DMS53 treated with DMSO at 0.1 percent for 48 hours (cell line): Measurements from ENCODE around the gene NDUFC1.

Experiments used
- DNase-seq: peaks from one replicate; lab custom pipeline; 2025; ENCODE audit not compliant: unreplicated experiment; lab: John Stamatoyannopoulos, UW

Gene NDUFC1

GRCh38 chr4:139253046-139253445 is 49.2 kb downstream of the NDUFC1 start:
- no peak for DNase-seq

DNA sequence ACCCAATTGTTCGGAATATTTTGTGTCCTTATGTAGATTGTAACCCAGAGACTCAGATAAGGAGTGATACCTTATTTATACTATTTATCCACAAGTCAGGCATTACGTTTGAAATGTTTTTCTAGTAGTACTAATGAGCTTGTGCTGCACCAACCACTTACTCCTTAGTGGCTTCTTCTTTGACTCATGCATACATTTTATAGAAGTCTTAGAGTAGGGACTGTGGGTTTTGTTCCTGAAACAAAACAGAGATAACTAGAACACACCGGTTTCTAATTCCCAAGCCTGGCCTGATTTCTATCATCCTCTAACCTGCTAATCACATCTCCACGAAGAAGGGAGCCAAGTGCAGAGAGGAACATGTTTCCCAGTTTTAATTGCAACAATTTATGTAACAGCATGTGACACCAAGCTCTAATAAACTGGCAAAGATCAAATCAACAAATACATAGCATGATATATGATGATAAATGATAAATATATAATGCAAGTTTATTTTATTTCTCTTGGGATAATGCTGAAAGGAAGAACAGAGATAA is 54.5 kb downstream of the NDUFC1 start:
- DNase-seq = no peak

GRCh38 chr4:139247241-139247640 is 55.0 kb downstream of the NDUFC1 start:
- no peak for DNase-seq

DNA sequence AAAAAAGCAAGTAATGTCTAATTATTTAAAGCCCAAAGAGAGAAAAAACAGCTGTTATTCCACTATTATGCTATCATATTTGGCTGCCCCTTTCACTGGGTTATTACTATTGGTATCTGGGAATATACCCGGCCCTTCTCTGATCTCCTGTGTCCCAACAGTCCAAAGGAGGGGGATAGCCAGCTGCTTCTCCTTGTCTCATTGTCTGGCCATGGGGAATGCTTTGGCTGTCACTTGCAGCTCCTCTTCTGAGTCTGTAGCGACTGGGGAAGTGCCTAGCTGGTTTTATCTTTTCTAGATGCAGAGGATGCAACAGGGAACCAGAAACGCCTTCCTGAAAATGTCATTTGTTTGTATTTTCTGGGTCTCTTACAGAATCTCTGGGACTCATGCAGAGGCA is 56.1 kb downstream of the NDUFC1 start:
- DNase-seq = no peak

GRCh38 chr4:139245590-139245989 is 56.7 kb downstream of the NDUFC1 start:
- DNase-seq = no peak

DNA sequence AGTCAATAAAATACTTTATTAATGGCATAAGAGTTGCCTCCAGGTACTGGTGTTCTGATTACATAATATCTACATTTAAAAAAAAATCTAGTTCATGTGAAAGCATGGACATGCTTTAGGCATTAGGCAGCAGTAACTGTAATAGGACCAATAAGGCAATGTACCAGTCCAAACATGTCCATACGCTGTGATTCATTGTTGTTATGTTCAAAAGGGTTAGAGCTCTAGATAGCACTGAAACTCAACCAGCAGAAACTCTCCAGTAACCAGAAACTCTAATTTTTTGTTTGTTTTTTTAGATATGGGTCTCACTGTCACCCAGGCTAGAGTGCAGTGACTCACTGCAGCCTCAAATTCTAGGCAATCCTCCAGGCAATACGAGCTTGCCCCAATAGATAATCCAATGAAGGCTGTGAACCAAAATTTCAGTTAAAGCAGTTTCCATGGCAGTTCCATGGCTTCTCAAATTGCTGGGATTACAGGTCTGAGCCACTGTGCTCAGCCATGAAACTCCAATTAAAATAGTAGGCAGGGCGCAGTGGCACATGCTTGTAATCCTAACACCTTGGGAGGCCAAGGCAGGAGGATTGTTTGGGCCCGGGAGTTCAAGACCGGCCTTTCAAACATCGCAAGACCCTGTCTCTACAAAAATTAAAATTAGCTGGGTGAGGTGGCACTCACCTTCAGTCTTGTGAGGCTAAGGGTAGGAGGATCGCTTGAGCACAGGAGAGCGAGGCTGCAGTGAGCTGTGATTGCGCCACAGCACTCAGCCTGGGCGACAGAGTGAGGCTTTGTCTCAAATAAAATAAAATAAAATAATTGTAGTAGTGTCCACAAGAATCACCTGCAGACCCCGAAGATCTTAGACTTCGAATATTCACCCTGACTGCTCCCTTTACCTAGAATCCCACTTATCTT is 58.6 kb downstream of the NDUFC1 start:
- no peak for DNase-seq

DNA sequence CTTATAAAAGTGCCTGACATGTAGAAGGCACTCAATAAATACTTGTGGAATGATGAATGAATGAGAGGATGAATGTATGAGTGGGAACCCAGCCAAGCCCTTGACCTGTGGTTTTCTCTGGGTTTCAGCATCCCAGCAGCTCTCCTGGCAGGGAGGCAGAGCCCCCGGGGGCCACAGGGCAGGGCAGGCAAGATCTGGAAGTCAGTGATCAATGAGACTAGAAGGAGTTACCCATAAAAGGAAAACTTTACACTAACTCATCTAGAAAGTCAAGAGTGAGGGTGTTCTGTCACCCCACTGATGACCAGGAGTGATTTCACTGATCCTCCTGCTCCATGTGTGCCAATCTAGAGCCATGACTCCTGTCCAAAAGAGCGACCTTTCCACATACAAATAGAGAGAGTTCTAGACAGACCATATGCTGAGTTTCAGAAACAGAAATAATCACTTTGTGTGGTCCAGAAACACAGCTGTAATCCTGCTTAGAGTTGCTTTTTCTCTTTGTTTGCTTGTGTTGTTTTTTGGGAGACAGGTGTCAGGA is 59.7 kb downstream of the NDUFC1 start:
- no peak for DNase-seq

DNA sequence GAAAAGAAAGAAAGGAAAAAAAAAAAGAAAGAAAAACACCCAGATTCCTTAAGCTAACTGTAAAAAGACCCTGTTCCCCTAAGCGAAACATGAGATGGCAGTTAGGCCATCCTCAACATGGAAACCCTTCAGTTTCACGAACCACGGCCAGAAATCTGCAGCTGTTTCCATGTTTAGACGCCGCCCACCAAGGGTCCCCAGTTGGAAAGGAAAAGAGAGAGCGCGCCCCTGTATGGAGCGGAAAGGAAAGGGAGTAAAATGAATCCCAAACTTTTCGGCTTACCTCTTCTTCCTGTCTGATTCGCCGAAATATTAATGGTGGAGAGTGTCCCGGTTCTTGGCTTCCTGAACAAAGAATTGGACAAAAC is 60.5 kb downstream of the NDUFC1 start:
- DNase-seq = no peak

GRCh38 chr4:139241086-139241783 is 61.0 kb downstream of the NDUFC1 start:
- no peak for DNase-seq
